Ishikawa (cell line): ENCODE data around the gene CCL17.

Source experiments
- CEBPB ChIP-seq: IDR thresholded peaks from 2 replicates; pipeline ENCODE4 v1.6.1; 2012
- CREB1 ChIP-seq: IDR thresholded peaks from 2 replicates; pipeline ENCODE4 v1.6.1; 2012; ENCODE audit warnings: low read depth
- EP300 ChIP-seq: IDR thresholded peaks from 2 replicates; pipeline ENCODE4 v1.6.1; 2012; ENCODE audit warnings: borderline replicate concordance
- NFIC ChIP-seq: IDR thresholded peaks from 2 replicates; pipeline ENCODE4 v1.6.1; 2012
- RAD21 ChIP-seq: IDR thresholded peaks from 2 replicates; pipeline ENCODE4 v1.6.1; 2012; ENCODE audit warnings: low read depth
- TCF12 ChIP-seq: IDR thresholded peaks from 2 replicates; pipeline ENCODE4 v1.6.1; 2012; ENCODE audit warnings: low read depth
- YY1 ChIP-seq: IDR thresholded peaks from 2 replicates; pipeline ENCODE4 v1.6.1; 2012; ENCODE audit warnings: low read depth
- TF ChIP-seq, protein P1 (sequence below): IDR thresholded peaks from 2 replicates; pipeline ENCODE4 v1.6.1; 2012; ENCODE audit warnings: low read depth, mild to moderate bottlenecking

DNA sequence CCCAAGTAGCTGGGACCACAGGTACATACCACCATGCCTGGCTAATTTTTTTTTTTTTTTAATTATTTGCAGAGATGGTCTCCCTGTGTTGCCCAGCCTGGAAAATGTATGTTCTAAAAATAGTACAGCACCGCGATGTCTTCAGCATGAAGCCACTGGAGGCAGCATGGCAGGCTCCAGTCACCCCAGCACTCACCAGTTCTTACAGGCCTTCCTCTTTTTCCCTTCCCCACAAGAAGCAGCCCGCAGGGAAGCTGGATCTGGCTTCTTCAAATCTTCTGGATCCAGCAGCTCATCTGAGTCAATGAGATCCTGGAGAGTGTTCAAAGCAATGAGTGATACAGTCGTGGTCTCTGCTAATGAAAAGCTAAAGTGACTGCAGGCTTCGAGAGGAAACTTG is 26.4 kb downstream of the CCL17 start:
- TF ChIP-seq YY1 (no peak), CREB1 (no peak), RAD21 (no peak), EP300 (no peak), CEBPB (no peak), NFIC (no peak), TCF12 (no peak)
- TF ChIP-seq, protein P1, sequence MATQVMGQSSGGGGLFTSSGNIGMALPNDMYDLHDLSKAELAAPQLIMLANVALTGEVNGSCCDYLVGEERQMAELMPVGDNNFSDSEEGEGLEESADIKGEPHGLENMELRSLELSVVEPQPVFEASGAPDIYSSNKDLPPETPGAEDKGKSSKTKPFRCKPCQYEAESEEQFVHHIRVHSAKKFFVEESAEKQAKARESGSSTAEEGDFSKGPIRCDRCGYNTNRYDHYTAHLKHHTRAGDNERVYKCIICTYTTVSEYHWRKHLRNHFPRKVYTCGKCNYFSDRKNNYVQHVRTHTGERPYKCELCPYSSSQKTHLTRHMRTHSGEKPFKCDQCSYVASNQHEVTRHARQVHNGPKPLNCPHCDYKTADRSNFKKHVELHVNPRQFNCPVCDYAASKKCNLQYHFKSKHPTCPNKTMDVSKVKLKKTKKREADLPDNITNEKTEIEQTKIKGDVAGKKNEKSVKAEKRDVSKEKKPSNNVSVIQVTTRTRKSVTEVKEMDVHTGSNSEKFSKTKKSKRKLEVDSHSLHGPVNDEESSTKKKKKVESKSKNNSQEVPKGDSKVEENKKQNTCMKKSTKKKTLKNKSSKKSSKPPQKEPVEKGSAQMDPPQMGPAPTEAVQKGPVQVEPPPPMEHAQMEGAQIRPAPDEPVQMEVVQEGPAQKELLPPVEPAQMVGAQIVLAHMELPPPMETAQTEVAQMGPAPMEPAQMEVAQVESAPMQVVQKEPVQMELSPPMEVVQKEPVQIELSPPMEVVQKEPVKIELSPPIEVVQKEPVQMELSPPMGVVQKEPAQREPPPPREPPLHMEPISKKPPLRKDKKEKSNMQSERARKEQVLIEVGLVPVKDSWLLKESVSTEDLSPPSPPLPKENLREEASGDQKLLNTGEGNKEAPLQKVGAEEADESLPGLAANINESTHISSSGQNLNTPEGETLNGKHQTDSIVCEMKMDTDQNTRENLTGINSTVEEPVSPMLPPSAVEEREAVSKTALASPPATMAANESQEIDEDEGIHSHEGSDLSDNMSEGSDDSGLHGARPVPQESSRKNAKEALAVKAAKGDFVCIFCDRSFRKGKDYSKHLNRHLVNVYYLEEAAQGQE: no peak
